CD4-positive, alpha-beta T cell treated with Interleukin-15 for 1 hour (primary cell): ENCODE results near the gene RAB43.
"Not testable (repeated sequence)": the region's sequence is repeated elsewhere in the genome, so short reads cannot be mapped to it uniquely, and the experiment has no call there.

ENCODE experiments used
- DNase-seq: peaks from one replicate; pipeline ENCODE4 v3.0.0-alpha.2; 2020

Gene RAB43

GRCh38 chr3:129087904-129088303 lies 33.7 kb downstream of the RAB43 start:
- not testable (repeated sequence) for DNase-seq

GRCh38 chr3:129087138-129087702 lies 34.4 kb downstream of the RAB43 start:
- DNase-seq, result no peak

- no peak for DNase-seq
Measured at GRCh38 chr3:129085818-129086217, 35.8 kb downstream of the RAB43 start.

GRCh38 chr3:129085165-129085715 lies 36.4 kb downstream of the RAB43 start:
- no peak for DNase-seq

GRCh38 chr3:129084501-129084900 lies 37.1 kb downstream of the RAB43 start:
- DNase-seq, result no peak

- no peak for DNase-seq
Measured at GRCh38 chr3:129082026-129082425, 39.6 kb downstream of the RAB43 start.

- DNase-seq, result no peak
Measured at GRCh38 chr3:129081503-129081902, 40.1 kb downstream of the RAB43 start.

- DNase-seq, result no peak
Measured at GRCh38 chr3:129078510-129078909, 43.1 kb downstream of the RAB43 start.

- DNase-seq, result no peak
Measured at GRCh38 chr3:129077222-129077621, 44.4 kb downstream of the RAB43 start.

GRCh38 chr3:129070086-129070885 lies 51.3 kb downstream of the RAB43 start:
- no peak for DNase-seq

- not testable (repeated sequence) for DNase-seq
Measured at GRCh38 chr3:129069313-129070085, 52.1 kb downstream of the RAB43 start.

GRCh38 chr3:129068291-129068886 lies 53.2 kb downstream of the RAB43 start:
- DNase-seq, result no peak

GRCh38 chr3:129067719-129068118 lies 53.9 kb downstream of the RAB43 start:
- not testable (repeated sequence) for DNase-seq

GRCh38 chr3:129065720-129066073 lies 55.9 kb downstream of the RAB43 start:
- no peak for DNase-seq

- no peak for DNase-seq
Measured at GRCh38 chr3:129065016-129065719, 56.4 kb downstream of the RAB43 start.

- no peak for DNase-seq
Measured at GRCh38 chr3:129063841-129064482, 57.6 kb downstream of the RAB43 start.

GRCh38 chr3:129063091-129063640 lies 58.4 kb downstream of the RAB43 start:
- DNase-seq, result no peak

GRCh38 chr3:129061888-129062834 lies 59.4 kb downstream of the RAB43 start:
- no peak for DNase-seq

GRCh38 chr3:129061023-129061887 lies 60.3 kb downstream of the RAB43 start:
- DNase-seq, result no peak
